ENCODE results near the gene PRSS16.

The PRSS16 gene

GRCh38 chr6:27303613-27304272 lies 56.2 kb downstream of the PRSS16 start:
- Histone ChIP-seq H3K27ac (no peak overlapping the region), H3K4me2 (no peak overlapping the region), H3K9ac (no peak overlapping the region), H3K27me3 (no peaks in the 10 kb centered on the region), H3K4me3 (no peak overlapping the region), H3K9me3 (replicated peaks in 1 of 11) (peaks cover 0 to 18% (median 11%) of the 10 kb centered on the region in 11 experiments; a peak in 10 of 22 replicates), H3K36me3 (no peaks in the 10 kb centered on the region), H3K4me1 (no peaks in the 10 kb centered on the region), H4K20me1 (no peaks in the 10 kb centered on the region)
- TF ChIP-seq Cebpa-rat (IDR thresholded peaks at IDR 0.05): no peak

Data from BLaER1 treated with 17β-estradiol and CSF1 and Interleukin-3, amounts not matched to agents 10 nM and 100 nM (cell line).